Astrocyte of the spinal cord (primary cell): Measurements from ENCODE around the gene NOM1.

Source experiments
- DNase-seq: peaks from one replicate; pipeline ENCODE4 v3.0.0; 2011; ENCODE audit warnings: low read depth, low spot score
- H3K4me3 ChIP-seq: 2 replicates; pipeline ENCODE4 v1.5.1; 2011; ENCODE audit warnings: low read depth, mild to moderate bottlenecking, low read length, moderate library complexity
- in situ Hi-C: cut with HindIII; loops from 2 replicates; pipeline ENCODE4 v1.10.0; 2017; ENCODE audit warnings: low sequenced_read_pairs
- TF ChIP-seq, protein P1 (sequence below): IDR thresholded peaks from 2 replicates; pipeline ENCODE4 v1.5.1; 2012; ENCODE audit warnings: low read depth, mild to moderate bottlenecking, low read length, inconsistent platforms

The NOM1 gene

GRCh38 chr7:156954941-156955340 lies 5.4 kb downstream of the NOM1 start:
- DNase-seq: no peak
- no peak overlapping the region for H3K4me3 ChIP-seq
- TF ChIP-seq, protein P1, sequence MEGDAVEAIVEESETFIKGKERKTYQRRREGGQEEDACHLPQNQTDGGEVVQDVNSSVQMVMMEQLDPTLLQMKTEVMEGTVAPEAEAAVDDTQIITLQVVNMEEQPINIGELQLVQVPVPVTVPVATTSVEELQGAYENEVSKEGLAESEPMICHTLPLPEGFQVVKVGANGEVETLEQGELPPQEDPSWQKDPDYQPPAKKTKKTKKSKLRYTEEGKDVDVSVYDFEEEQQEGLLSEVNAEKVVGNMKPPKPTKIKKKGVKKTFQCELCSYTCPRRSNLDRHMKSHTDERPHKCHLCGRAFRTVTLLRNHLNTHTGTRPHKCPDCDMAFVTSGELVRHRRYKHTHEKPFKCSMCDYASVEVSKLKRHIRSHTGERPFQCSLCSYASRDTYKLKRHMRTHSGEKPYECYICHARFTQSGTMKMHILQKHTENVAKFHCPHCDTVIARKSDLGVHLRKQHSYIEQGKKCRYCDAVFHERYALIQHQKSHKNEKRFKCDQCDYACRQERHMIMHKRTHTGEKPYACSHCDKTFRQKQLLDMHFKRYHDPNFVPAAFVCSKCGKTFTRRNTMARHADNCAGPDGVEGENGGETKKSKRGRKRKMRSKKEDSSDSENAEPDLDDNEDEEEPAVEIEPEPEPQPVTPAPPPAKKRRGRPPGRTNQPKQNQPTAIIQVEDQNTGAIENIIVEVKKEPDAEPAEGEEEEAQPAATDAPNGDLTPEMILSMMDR: no peak
- in situ Hi-C loops: no loop called here

DNA sequence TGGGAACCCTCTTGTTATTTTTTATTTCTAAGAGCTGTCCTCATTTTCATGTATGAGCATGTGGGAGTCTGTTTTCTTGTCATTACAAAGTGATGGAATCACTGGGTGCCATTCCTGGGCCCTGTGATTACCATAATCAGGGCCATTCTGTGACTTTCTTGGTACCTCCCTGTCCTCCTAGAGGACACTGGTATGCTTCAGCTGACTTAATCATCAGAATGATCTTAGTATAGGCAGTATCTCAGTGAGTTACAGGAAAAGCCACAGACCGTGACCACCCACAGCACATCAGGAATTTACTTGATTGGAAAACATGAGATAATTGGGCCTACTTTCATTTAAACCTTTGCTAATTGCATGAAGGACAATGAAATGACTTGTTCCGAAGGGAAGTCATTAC lies 7.2 kb downstream of the NOM1 start:
- DNase-seq: no peak
- TF ChIP-seq, protein P1: no peak
- in situ Hi-C loops: no loop called here
- no peak overlapping the region for H3K4me3 ChIP-seq

DNA sequence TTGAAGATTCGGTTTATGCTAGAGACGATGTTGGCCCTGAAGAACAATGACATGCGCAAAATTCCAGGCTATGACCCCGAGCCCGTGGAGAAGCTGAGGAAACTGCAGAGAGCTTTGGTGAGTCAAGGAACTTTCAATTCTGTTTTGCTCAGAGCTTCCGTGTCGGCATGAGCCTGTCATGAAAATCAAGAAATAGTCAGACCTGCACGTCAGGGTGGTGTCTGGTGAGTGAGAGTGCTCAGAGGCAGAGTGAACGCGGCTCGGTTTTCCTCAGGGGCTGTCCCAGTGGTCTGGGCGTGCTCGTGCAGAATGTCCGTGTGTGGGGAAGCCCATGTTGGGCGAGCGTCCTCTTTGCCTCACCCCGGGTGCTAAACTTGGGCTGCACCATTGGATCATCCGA lies 12.6 kb downstream of the NOM1 start:
- H3K4me3 ChIP-seq: no peak overlapping the region
- in situ Hi-C loops: no loop called here
- TF ChIP-seq, protein P1: no peak
- DNase-seq: no peak

- TF ChIP-seq, protein P1: no peak
- in situ Hi-C loops: no loop called here
- no peak for DNase-seq
- no peak overlapping the region for H3K4me3 ChIP-seq
Measured at GRCh38 chr7:156962897-156963296, 13.4 kb downstream of the NOM1 start.

DNA sequence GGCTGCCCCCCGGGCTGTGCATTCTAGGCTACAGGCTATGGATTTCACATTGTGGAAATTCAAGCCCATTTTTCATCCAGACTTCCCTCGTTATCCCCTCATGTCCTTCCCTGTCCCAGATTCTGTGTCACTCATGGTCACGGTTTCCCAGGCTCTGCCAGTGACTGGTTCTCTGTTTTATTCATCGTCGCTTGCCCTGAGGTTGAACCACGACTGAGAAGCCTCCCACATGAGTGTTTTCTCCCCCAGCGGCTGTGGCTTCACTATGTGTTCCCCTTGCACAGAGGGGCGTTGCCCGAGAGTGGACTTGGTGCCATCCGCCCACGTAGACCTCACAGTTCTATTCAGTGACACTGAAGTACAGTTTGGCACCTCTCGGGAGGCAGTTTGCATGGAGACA lies 14.0 kb downstream of the NOM1 start:
- no peak overlapping the region for H3K4me3 ChIP-seq
- in situ Hi-C loops: no loop called here
- DNase-seq: no peak
- TF ChIP-seq, protein P1: no peak

GRCh38 chr7:156964971-156965370 lies 15.5 kb downstream of the NOM1 start:
- no peak for DNase-seq
- in situ Hi-C loops: no loop called here
- TF ChIP-seq, protein P1: no peak
- no peak overlapping the region for H3K4me3 ChIP-seq

DNA sequence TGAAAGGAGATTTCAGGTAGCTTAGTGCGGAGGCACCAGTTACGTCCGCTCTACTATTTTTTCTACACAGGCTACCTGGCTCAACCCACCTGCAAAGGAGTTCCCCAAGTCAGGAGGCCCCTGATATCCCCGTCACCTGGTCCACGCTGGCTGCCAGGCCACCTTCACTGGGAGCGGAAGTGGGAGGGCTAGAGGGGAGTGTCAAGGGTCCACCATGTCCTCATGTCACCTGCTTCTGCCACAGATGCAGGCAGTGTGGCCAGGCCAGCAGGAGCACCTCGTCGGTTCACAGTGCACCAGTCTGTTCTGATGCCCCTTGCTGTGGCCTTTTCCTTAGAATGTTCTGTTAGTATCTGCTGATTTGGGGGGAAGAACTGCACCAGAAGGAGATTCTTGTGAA lies 16.9 kb downstream of the NOM1 start:
- DNase-seq: no peak
- TF ChIP-seq, protein P1: no peak
- in situ Hi-C loops: no loop called here
- no peak overlapping the region for H3K4me3 ChIP-seq
